CD4-positive, alpha-beta T cell treated with Interleukin-21 for 1 hour (primary cell): ENCODE data around the gene GPR158.
"Not testable (repeated sequence)": the region's sequence is repeated elsewhere in the genome, so short reads cannot be mapped to it uniquely, and the experiment has no call there.

Experiments
- DNase-seq: peaks from one replicate; pipeline ENCODE4 v3.0.0-alpha.2; 2020

Gene GPR158

GRCh38 chr10:25174461-25175230 is at the start of gene GPR158:
Gene GPR158, plus strand, starts transcription at chr10:25175001. Its CDS starts 420 bp downstream, at chr10:25175421.
- peak; percentile 34 for DNase-seq

GRCh38 chr10:25125201-25125611 is 49.6 kb upstream of the GPR158 start:
- no peak for DNase-seq

- DNase-seq: no peak
Observed at GRCh38 chr10:25129592-25129991, 45.2 kb upstream of the GPR158 start.

- DNase-seq: no peak
Observed at GRCh38 chr10:25130906-25131305, 43.9 kb upstream of the GPR158 start.

GRCh38 chr10:25142116-25142864 is 32.5 kb upstream of the GPR158 start:
- no peak for DNase-seq

GRCh38 chr10:25157650-25158049 is 17.2 kb upstream of the GPR158 start:
- no peak for DNase-seq

- no peak for DNase-seq
Observed at GRCh38 chr10:25159591-25159990, 15.2 kb upstream of the GPR158 start.

- no peak for DNase-seq
Observed at GRCh38 chr10:25162391-25162790, 12.4 kb upstream of the GPR158 start.

- DNase-seq: not testable (repeated sequence)
Observed at GRCh38 chr10:25163464-25163863, 11.3 kb upstream of the GPR158 start.

GRCh38 chr10:25169740-25170139 is 5.1 kb upstream of the GPR158 start:
- no peak for DNase-seq

- no peak for DNase-seq
Observed at GRCh38 chr10:25170627-25171026, 4.2 kb upstream of the GPR158 start.

GRCh38 chr10:25175527-25176420 is 973 bp downstream of the GPR158 start:
- DNase-seq: no peak

- no peak for DNase-seq
Observed at GRCh38 chr10:25176421-25176968, 1.7 kb downstream of the GPR158 start.

- DNase-seq: no peak
Observed at GRCh38 chr10:25177093-25177753, 2.4 kb downstream of the GPR158 start.

GRCh38 chr10:25177754-25178135 is 2.9 kb downstream of the GPR158 start:
- DNase-seq: no peak

- DNase-seq: no peak
Observed at GRCh38 chr10:25178411-25178810, 3.6 kb downstream of the GPR158 start.

GRCh38 chr10:25180801-25181200 is 6.0 kb downstream of the GPR158 start:
- no peak for DNase-seq

GRCh38 chr10:25182636-25183035 is 7.8 kb downstream of the GPR158 start:
- no peak for DNase-seq

- no peak for DNase-seq
Observed at GRCh38 chr10:25191162-25191895, 16.5 kb downstream of the GPR158 start.

GRCh38 chr10:25198151-25198550 is 23.4 kb downstream of the GPR158 start:
- no peak for DNase-seq

GRCh38 chr10:25206693-25207414 is 32.1 kb downstream of the GPR158 start:
- DNase-seq: no peak
